ENCODE data around the gene MFAP2.

DNA sequence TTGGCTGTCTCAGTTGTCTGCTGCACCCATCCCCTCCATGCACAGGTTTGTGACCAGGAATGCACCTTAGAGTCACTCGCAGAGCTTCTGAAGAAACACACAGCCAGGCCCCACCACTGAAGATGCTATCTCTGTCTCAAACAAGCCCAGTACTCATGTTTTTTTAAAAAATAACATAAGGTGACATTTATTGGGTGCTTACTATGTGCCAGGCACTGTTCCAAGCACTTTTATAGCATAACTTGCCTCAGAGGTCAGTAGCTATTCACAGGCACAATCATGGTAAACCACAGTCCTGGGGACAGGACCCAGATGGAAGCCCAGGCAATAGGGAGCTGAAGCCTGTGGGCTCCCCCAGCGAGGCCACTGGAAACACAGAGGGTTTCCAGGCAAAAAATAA, 40.1 kb upstream of the MFAP2 start:
- TF ChIP-seq POLR2AphosphoS5 (IDR thresholded peaks at IDR 0.05; ENCODE audit: low read depth, low read length) (no peak), TAF1 (IDR thresholded peaks at IDR 0.05; ENCODE audit: borderline replicate concordance, insufficient read depth, low read length) (no peak)

All from PFSK-1 (cell line).